HEK293T (cell line): ENCODE measurements around the gene C1orf105.

Source experiments
- CTBP1 ChIP-seq: fragments of 450-650 bp; IDR thresholded peaks from 2 replicates; pipeline ENCODE4 v1.6.1; 2016; ENCODE audit warnings: borderline replicate concordance
- ELF4 ChIP-seq: fragments of 450-650 bp; IDR thresholded peaks from 2 replicates; pipeline ENCODE4 v1.6.1; 2017; ENCODE audit warnings: antibody characterized with exemption
- FOXA1 ChIP-seq: fragments of 450-650 bp; IDR thresholded peaks from 2 replicates; pipeline ENCODE4 v1.6.1; 2016; ENCODE audit warnings: mild to moderate bottlenecking
- HDGF ChIP-seq: fragments of 450-650 bp; IDR thresholded peaks from 2 replicates; pipeline ENCODE4 v1.6.1; 2017; ENCODE audit warnings: antibody characterized with exemption, borderline replicate concordance

DNA sequence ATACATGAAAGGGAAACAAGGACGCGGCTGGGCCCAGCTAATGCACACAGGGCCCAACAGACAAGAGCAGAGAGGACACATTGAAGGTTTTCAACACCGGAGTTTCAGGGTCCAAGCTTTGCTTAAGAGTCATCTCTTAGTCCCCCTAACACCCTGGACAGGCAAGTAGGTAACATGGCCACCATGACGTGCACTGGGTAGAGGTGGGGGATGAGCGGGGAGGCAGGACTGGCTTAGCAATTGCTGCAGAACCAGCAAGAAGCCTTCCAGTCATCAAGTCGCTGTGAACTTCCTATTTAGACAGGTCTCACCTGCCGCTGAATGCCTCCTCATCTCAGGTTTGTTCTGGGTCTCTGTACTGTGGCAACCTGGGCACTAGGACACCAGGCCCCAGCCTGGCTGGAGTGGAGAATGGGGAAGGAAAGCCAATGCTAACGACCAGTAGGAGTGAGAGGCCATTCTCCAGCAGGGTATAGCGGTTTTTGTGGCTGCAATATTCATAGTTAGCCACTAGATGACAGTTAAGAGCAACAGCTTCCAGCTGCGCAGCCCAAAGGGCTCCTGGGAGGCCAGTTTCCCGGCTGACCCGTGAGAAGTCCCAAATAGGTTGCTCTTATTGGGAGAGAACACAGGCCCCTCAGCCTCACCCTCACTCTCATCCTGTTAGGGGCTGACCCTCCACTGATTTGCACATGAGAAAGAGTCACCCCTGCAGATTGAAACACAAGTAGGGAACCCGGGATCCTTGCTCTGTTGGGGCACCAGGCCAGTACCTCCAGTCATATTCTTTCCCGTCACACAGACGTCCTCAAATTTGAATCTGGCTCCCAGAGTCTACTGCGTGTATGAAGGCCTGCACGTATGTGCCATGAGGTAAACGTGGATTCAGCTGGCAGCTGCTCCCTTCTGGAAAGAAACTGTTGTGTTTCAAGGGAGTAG, 29.4 kb downstream of the C1orf105 start:
- TF ChIP-seq ELF4 (no peak), FOXA1 (no peak), HDGF (no peak), CTBP1 (no peak)
